Gastrocnemius medialis (tissue), 4 donors: Measurements from ENCODE around the gene MGST1. TPM values are rescaled to one million over a fixed set of nuclear protein-coding genes. Genes with fewer than 3 reads are reported as not detected.
A peak's percentile ranks its signal among the peaks of the same experiment; 100 is the strongest.

Experiments
- ATAC-seq, 2 donors: fragments of 150-250 bp; one replicate each; pipeline ENCODE4 v1.9.1; 2016
- DNase-seq, 2 donors: peaks; one replicate each; pipeline ENCODE4 v3.0.0-alpha.2; 2019
- H3K27ac ChIP-seq, 4 donors: fragments of 200-600 bp; sonication (generic); 1 replicate in 1 of 4; 2 replicates in 3 of 4; pipeline ENCODE4 v1.5.1; 2016 to 2018; ENCODE audit warnings: mild to moderate bottlenecking in 2 of 4, moderate library complexity in 1 of 4
- H3K27me3 ChIP-seq, 3 donors: fragments of 200-600 bp; sonication (generic) in 2 of 3; 1 replicate in 1 of 3; 2 replicates in 2 of 3; pipeline versions ENCODE4 v1.5.1 to v1.6.0; 2016 to 2019; ENCODE audit warnings: mild to moderate bottlenecking in 1 of 3, moderate library complexity in 1 of 3
- H3K36me3 ChIP-seq, 2 donors: fragments of 200-600 bp; sonication (generic) in 1 of 2; one replicate each; pipeline ENCODE4 v1.5.1; 2017 to 2018
- H3K4me1 ChIP-seq, 2 donors: fragments of 200-600 bp; sonication (generic) in 1 of 2; one replicate each; pipeline ENCODE4 v1.5.1; 2016 to 2017; ENCODE audit warnings: mild to moderate bottlenecking in 2 of 2
- H3K4me3 ChIP-seq, 4 donors: fragments of 200-600 bp; sonication (generic) in 3 of 4; 1 replicate in 1 of 4; 2 replicates in 3 of 4; pipeline ENCODE4 v1.5.1; 2016 to 2019; ENCODE audit warnings: mild to moderate bottlenecking in 2 of 4
- H3K9me3 ChIP-seq, 3 donors: fragments of 200-600 bp; sonication (generic) in 2 of 3; 1 replicate in 1 of 3; 2 replicates in 2 of 3; pipeline ENCODE4 v1.5.1; 2016 to 2019
- POLR2A ChIP-seq, 2 donors: fragments of 450-650 bp; IDR thresholded peaks; one replicate each; pipeline ENCODE4 v1.6.1; 2017; ENCODE audit warnings: antibody characterized with exemption in 2 of 2, mild to moderate bottlenecking in 2 of 2, moderate library complexity in 2 of 2
- in situ Hi-C, 4 donors: fragments of 200-750 bp; cut with MboI; loops; one replicate each; pipeline versions ENCODE4 v1.15.0 to v1.8.0; 2017; ENCODE audit warnings: low sequenced_read_pairs in 4 of 4
- intact Hi-C: fragments of 100-400 bp; cut with DNase I; formaldehyde crosslinking; loops from one replicate; pipeline ENCODE4 v1.15.1; 2023; ENCODE audit warnings: low total_unique reads
- total RNA-seq, 4 donors: library from RNA; depleted of rRNA; stranded (reverse); fragments of >200 nt; gene quantifications; one replicate each; pipeline versions ENCODE4 v1.1.0 to v1.2.3, GENCODE V29; 2016
- TF ChIP-seq, protein P1 (sequence below), 5 experiments: fragments of 450-650 bp in 3 of 5; fragments of 200-600 bp in 2 of 5; sonication (generic) in 2 of 5; IDR thresholded peaks in 4 of 5; conservative IDR thresholded peaks in 1 of 5; 1 replicate in 4 of 5; 2 replicates in 1 of 5; pipeline ENCODE4 v1.5.1; 2016 to 2019; ENCODE audit warnings: antibody characterized with exemption in 5 of 5, mild to moderate bottlenecking in 3 of 5, moderate library complexity in 3 of 5

Gene MGST1
- total RNA-seq, 4 donors from 2014 or later: 11.8 to 29.5 (median 18.6) TPM

DNA sequence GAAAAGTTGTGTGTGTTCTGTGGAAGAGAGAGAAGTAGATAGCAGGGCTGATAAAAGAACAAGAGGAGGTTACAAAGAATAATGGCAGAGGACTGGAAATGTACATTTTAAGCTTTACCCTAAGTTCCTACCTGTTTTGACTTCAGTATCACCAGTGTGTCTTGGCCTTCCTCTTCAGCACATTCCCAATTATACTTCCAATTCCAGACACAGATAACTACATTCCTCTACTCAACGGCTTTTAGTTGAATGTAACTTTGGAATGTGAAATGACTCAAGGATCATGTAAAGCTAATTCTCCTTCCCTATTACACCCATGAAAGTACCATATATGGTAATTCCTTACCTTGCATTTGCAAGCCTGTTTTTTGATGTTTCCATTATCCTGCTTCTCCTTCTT, 5.0 kb downstream of the MGST1 start:
- DNase-seq (no peak), ATAC-seq (no peak)
- in situ Hi-C loops: no loop called here
- Histone ChIP-seq H3K9me3 (no peaks in the 10 kb centered on the region), H3K27me3 (peaks cover 0 to 5% (median 0%) of the 10 kb centered on the region in 3 donors), H3K27ac (no peak overlapping the region), H3K4me1 (no peaks in the 10 kb centered on the region), H3K36me3 (no peaks in the 10 kb centered on the region), H3K4me3 (no peak overlapping the region)
- intact Hi-C loops: loop anchor here (10.0 kb wide), 1 partner anchor 188 kb away; no protein-coding TSS in a partner anchor
- TF ChIP-seq POLR2A (IDR thresholded peaks at IDR 0.05): no peak
- TF ChIP-seq, protein P1, sequence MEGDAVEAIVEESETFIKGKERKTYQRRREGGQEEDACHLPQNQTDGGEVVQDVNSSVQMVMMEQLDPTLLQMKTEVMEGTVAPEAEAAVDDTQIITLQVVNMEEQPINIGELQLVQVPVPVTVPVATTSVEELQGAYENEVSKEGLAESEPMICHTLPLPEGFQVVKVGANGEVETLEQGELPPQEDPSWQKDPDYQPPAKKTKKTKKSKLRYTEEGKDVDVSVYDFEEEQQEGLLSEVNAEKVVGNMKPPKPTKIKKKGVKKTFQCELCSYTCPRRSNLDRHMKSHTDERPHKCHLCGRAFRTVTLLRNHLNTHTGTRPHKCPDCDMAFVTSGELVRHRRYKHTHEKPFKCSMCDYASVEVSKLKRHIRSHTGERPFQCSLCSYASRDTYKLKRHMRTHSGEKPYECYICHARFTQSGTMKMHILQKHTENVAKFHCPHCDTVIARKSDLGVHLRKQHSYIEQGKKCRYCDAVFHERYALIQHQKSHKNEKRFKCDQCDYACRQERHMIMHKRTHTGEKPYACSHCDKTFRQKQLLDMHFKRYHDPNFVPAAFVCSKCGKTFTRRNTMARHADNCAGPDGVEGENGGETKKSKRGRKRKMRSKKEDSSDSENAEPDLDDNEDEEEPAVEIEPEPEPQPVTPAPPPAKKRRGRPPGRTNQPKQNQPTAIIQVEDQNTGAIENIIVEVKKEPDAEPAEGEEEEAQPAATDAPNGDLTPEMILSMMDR (IDR thresholded peaks at IDR 0.05 in 4 of 5, conservative IDR thresholded peaks at IDR 0.05 in 1 of 5): no peak

- TF ChIP-seq POLR2A (IDR thresholded peaks at IDR 0.05): no peak
- TF ChIP-seq, protein P1 (IDR thresholded peaks at IDR 0.05 in 4 of 5, conservative IDR thresholded peaks at IDR 0.05 in 1 of 5): no peak
- H3K4me1 ChIP-seq: no peaks in the 10 kb centered on the region
- no peaks in the 10 kb centered on the region for H3K9me3 ChIP-seq
- intact Hi-C loops: loop anchor here (10.0 kb wide), 1 partner anchor 194 kb away; no protein-coding TSS in a partner anchor
- ATAC-seq (no peak), DNase-seq (no peak)
- H3K27me3 ChIP-seq: no peaks in the 10 kb centered on the region
- no peak overlapping the region for H3K4me3 ChIP-seq
- H3K27ac ChIP-seq: no peak overlapping the region
- in situ Hi-C loops: no loop called here
- H3K36me3 ChIP-seq: no peaks in the 10 kb centered on the region
Measured at GRCh38 chr12:16358878-16359277, 11.4 kb downstream of the MGST1 start.

DNA sequence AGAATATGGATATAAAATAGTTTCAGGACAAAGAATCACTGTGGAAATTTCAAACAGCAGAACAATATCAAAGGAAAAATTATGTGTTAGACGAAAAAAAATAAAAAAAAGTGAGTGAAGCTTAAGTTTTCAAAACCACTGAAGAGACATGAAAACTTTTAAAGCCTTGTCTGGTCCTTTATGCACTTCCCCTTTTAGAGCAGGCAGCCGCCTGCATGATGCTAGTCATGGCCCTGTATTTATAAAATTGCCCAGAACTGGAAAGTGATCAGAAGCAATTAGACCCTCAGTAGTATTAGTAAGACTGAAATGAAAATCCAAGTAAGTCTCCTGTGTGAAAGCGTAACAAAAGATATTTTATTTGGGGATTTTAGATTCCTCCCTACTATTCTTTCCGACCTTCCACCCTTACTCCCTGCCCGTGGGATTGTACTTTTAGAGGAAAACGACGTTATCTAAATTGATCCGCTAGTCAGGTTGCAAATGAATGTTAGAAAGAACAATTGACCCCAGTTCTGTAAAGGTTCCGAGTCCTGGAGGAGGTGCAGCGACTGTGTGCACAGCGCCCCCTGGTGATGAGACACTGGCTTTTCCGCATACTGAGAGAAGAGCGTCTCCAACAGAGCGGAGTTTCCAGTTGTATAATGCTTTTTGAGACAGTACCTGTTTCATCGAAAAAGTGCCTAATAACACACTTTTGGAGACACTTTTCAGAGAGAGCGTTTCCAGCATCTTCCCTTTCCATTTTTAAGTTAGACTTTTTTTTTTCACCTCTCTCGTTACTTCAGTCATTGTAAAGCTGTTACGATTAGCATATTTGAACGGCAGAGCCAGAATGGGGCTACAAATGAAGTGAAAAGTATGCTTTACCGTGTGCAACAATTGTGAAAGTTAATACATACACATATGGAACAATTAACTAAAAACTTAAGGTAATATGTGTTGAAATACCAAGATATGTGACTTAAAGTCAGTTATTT, 12.4 kb downstream of the MGST1 start:
- Histone ChIP-seq H3K4me1 (no peaks in the 10 kb centered on the region), H3K4me3 (no peak overlapping the region), H3K27ac (no peak overlapping the region), H3K36me3 (no peaks in the 10 kb centered on the region), H3K27me3 (no peaks in the 10 kb centered on the region), H3K9me3 (no peaks in the 10 kb centered on the region)
- intact Hi-C loops (loop anchor here (10.0 kb wide), 1 partner anchor 195 kb away; no protein-coding TSS in a partner anchor), in situ Hi-C loops (no loop called here)
- ATAC-seq (no peak), DNase-seq (peak in 1 of 2 donors; percentile 21)
- TF ChIP-seq POLR2A (IDR thresholded peaks at IDR 0.05): no peak
- TF ChIP-seq, protein P1 (IDR thresholded peaks at IDR 0.05 in 4 of 5, conservative IDR thresholded peaks at IDR 0.05 in 1 of 5): peak in 3 of 5 experiments; percentile 18 to 33 (median 20)

GRCh38 chr12:16361142-16361783, 13.8 kb downstream of the MGST1 start:
- Histone ChIP-seq H3K4me3 (no peak overlapping the region), H3K36me3 (no peaks in the 10 kb centered on the region), H3K27ac (no peak overlapping the region), H3K4me1 (no peaks in the 10 kb centered on the region), H3K27me3 (no peaks in the 10 kb centered on the region), H3K9me3 (no peaks in the 10 kb centered on the region)
- ATAC-seq: no peak
- no peak for DNase-seq
- TF ChIP-seq, protein P1 (IDR thresholded peaks at IDR 0.05 in 4 of 5, conservative IDR thresholded peaks at IDR 0.05 in 1 of 5): no peak
- no peak for TF ChIP-seq POLR2A (IDR thresholded peaks at IDR 0.05)
- intact Hi-C loops (no loop called here), in situ Hi-C loops (no loop called here)
